Sigmoid colon (tissue), 3 donors: Measurements from ENCODE around the gene TMEM109.

Experiments used
- CTCF ChIP-seq, 4 experiments: fragments of 450-650 bp in 3 of 4; fragments of 200-600 bp in 1 of 4; IDR thresholded peaks; one replicate each; pipeline ENCODE4 v1.5.1; 2016 to 2019; ENCODE audit warnings: antibody characterized with exemption in 4 of 4, mild to moderate bottlenecking in 3 of 4, moderate library complexity in 2 of 4
- POLR2A ChIP-seq, 2 donors: fragments of 450-650 bp; IDR thresholded peaks; one replicate each; pipeline ENCODE4 v1.6.1; 2016; ENCODE audit warnings: antibody characterized with exemption in 2 of 2, mild to moderate bottlenecking in 2 of 2, moderate library complexity in 2 of 2

GRCh38 chr11:60921777-60922335 lies 7.9 kb downstream of the TMEM109 start:
- TF ChIP-seq POLR2A (IDR thresholded peaks at IDR 0.05) (no peak), CTCF (IDR thresholded peaks at IDR 0.05) (no peak)
